Spleen (tissue), 7 donors: ENCODE measurements around the gene RERE.

ENCODE experiments used
- POLR2A ChIP-seq, 3 donors: fragments of 450-650 bp; IDR thresholded peaks; one replicate each; pipeline ENCODE4 v1.5.1; 2017; ENCODE audit warnings: antibody characterized with exemption in 3 of 3, mild to moderate bottlenecking in 1 of 3
- POLR2AphosphoS5 ChIP-seq, 3 donors: sonication (generic); formaldehyde crosslinking; IDR thresholded peaks; one replicate each; pipeline ENCODE4 v1.5.1; 2017; ENCODE audit warnings: antibody characterized with exemption in 3 of 3
- TF ChIP-seq, protein P1 (sequence below), 11 experiments: fragments of 200-600 bp in 7 of 11; fragments of 450-650 bp in 4 of 11; sonication (generic) in 4 of 11; IDR thresholded peaks in 8 of 11; conservative IDR thresholded peaks in 3 of 11; 1 replicate in 7 of 11; 2 replicates in 4 of 11; pipeline versions ENCODE4 v1.4.0 to v1.8.0; 2016 to 2021; ENCODE audit warnings: antibody characterized with exemption in 11 of 11, inconsistent platforms in 4 of 11, mild to moderate bottlenecking in 1 of 11
- donor health status: DM: no; HTN: no; CAD: no; lungs with moderate emphysema.
- donor health status: DM: no; HTN: no; CAD: no.
- donor health status: DM: no; HTN: no; CAD: no.

GRCh38 chr1:8754247-8754650 lies 63.2 kb downstream of the RERE start:
- TF ChIP-seq, protein P1, sequence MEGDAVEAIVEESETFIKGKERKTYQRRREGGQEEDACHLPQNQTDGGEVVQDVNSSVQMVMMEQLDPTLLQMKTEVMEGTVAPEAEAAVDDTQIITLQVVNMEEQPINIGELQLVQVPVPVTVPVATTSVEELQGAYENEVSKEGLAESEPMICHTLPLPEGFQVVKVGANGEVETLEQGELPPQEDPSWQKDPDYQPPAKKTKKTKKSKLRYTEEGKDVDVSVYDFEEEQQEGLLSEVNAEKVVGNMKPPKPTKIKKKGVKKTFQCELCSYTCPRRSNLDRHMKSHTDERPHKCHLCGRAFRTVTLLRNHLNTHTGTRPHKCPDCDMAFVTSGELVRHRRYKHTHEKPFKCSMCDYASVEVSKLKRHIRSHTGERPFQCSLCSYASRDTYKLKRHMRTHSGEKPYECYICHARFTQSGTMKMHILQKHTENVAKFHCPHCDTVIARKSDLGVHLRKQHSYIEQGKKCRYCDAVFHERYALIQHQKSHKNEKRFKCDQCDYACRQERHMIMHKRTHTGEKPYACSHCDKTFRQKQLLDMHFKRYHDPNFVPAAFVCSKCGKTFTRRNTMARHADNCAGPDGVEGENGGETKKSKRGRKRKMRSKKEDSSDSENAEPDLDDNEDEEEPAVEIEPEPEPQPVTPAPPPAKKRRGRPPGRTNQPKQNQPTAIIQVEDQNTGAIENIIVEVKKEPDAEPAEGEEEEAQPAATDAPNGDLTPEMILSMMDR (IDR thresholded peaks at IDR 0.05 in 8 of 11, conservative IDR thresholded peaks at IDR 0.05 in 3 of 11) = no peak
- TF ChIP-seq POLR2AphosphoS5 (IDR thresholded peaks at IDR 0.05) (no peak), POLR2A (IDR thresholded peaks at IDR 0.05) (no peak)
